ENCODE data around the gene CSK.

Gene CSK

GRCh38 chr15:74795966-74796625, 14.2 kb downstream of the CSK start:
- peaks cover 95% of the 10 kb centered on the region for H4K20me1 ChIP-seq (ENCODE audit: insufficient read depth, low read length)
- H3K36me3 ChIP-seq (replicated peaks; ENCODE audit: low read depth, low read length), result peaks cover 80% of the 10 kb centered on the region
- H3K27ac ChIP-seq (ENCODE audit: low read length), result peak overlapping the region; percentile 72; the same call in 1 of the 2 replicates
- no peak overlapping the region for H2AFZ ChIP-seq (ENCODE audit: low read depth, low read length)
- no peak overlapping the region for H3K9ac ChIP-seq (ENCODE audit: low read length)
- no peaks in the 10 kb centered on the region for H3K27me3 ChIP-seq (ENCODE audit: low read depth, low read length)
- H3K79me2 ChIP-seq (ENCODE audit: low read length), result peaks cover 100% of the 10 kb centered on the region
- no peak overlapping the region for H3K4me3 ChIP-seq (ENCODE audit: low read length)
- peak overlapping the region; percentile 61 for H3K4me2 ChIP-seq (ENCODE audit: low read length)
- no peak for TF ChIP-seq CTCF (IDR thresholded peaks at IDR 0.05; ENCODE audit: low read depth, low read length)
- TF ChIP-seq EZH2phosphoT487 (IDR thresholded peaks at IDR 0.05; ENCODE audit: low read depth), result no peak
- H3K9me3 ChIP-seq (ENCODE audit: insufficient read depth, low read length), result no peaks in the 10 kb centered on the region
- H3K4me1 ChIP-seq (ENCODE audit: low read length), result peaks cover 96% of the 10 kb centered on the region

GRCh38 chr15:74798388-74799254, 16.7 kb downstream of the CSK start:
- Histone ChIP-seq H3K27ac (ENCODE audit: low read length) (peak overlapping the region; percentile 72), H3K27me3 (ENCODE audit: low read depth, low read length) (no peaks in the 10 kb centered on the region), H3K9me3 (ENCODE audit: insufficient read depth, low read length) (no peaks in the 10 kb centered on the region), H3K79me2 (ENCODE audit: low read length) (peaks cover 83% of the 10 kb centered on the region), H3K9ac (ENCODE audit: low read length) (peak overlapping the region; percentile 34), H2AFZ (ENCODE audit: low read depth, low read length) (no peak overlapping the region), H3K36me3 (replicated peaks; ENCODE audit: low read depth, low read length) (peaks cover 82% of the 10 kb centered on the region), H4K20me1 (ENCODE audit: insufficient read depth, low read length) (peaks cover 95% of the 10 kb centered on the region), H3K4me1 (ENCODE audit: low read length) (peaks cover 71% of the 10 kb centered on the region), H3K4me3 (ENCODE audit: low read length) (peak overlapping the region; percentile 5; the same call in 1 of the 2 replicates), H3K4me2 (ENCODE audit: low read length) (peak overlapping the region; percentile 61)
- TF ChIP-seq CTCF (IDR thresholded peaks at IDR 0.05; ENCODE audit: low read depth, low read length) (peak; percentile 36), EZH2phosphoT487 (IDR thresholded peaks at IDR 0.05; ENCODE audit: low read depth) (no peak)

- H3K27me3 ChIP-seq (ENCODE audit: low read depth, low read length), result no peaks in the 10 kb centered on the region
- peaks cover 96% of the 10 kb centered on the region for H4K20me1 ChIP-seq (ENCODE audit: insufficient read depth, low read length)
- H3K27ac ChIP-seq (ENCODE audit: low read length), result peak overlapping the region; percentile 72
- peak overlapping the region; percentile 34; the same call in 1 of the 2 replicates for H3K9ac ChIP-seq (ENCODE audit: low read length)
- peak overlapping the region; percentile 61 for H3K4me2 ChIP-seq (ENCODE audit: low read length)
- peaks cover 75% of the 10 kb centered on the region for H3K79me2 ChIP-seq (ENCODE audit: low read length)
- TF ChIP-seq EZH2phosphoT487 (IDR thresholded peaks at IDR 0.05; ENCODE audit: low read depth) (no peak), CTCF (IDR thresholded peaks at IDR 0.05; ENCODE audit: low read depth, low read length) (peak; percentile 45)
- H3K36me3 ChIP-seq (replicated peaks; ENCODE audit: low read depth, low read length), result peaks cover 87% of the 10 kb centered on the region
- H3K9me3 ChIP-seq (ENCODE audit: insufficient read depth, low read length), result no peaks in the 10 kb centered on the region
- peaks cover 64% of the 10 kb centered on the region for H3K4me1 ChIP-seq (ENCODE audit: low read length)
- H2AFZ ChIP-seq (ENCODE audit: low read depth, low read length), result no peak overlapping the region
- H3K4me3 ChIP-seq (ENCODE audit: low read length), result no peak overlapping the region
Observed at GRCh38 chr15:74799255-74799855, 17.5 kb downstream of the CSK start.
